ENCODE measurements around the gene VAMP3. TPM values are rescaled to one million over a fixed set of nuclear protein-coding genes. Genes with fewer than 3 reads are reported as not detected.

VAMP3 gene, protein sequence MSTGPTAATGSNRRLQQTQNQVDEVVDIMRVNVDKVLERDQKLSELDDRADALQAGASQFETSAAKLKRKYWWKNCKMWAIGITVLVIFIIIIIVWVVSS
- 48.6 and 49.6 TPM in 2 replicates for total RNA-seq
- 31.3 TPM for total RNA-seq (2013)
- 22.4 and 34.7 TPM in 2 replicates for polyA plus RNA-seq
- polyA minus RNA-seq: 14.7 and 22.2 TPM in 2 replicates

GRCh38 chr1:7770997-7771822, at the start of gene VAMP3:
TSS of gene VAMP3 (plus strand) at chr1:7771296. CDS start at chr1:7771384, 88 bp downstream.
- Histone ChIP-seq H3K9ac (ENCODE audit: low read length) (peak within 1 kb of the TSS; percentile 87), H3K4me1 (ENCODE audit: control insufficient read depth in 2 of 2, insufficient read depth in 2 of 2, low read length in 2 of 2) (peaks cover 12 to 15% of the 10 kb centered on the region in 2 donors), H3K4me2 (replicated peaks; ENCODE audit: low read depth, low read length, poor library complexity, severe bottlenecking) (peak within 1 kb of the TSS; percentile 97), H3K9me3 (ENCODE audit: control extremely low read depth in 1 of 3, control insufficient read depth in 2 of 3, insufficient read depth in 1 of 3, low read length in 2 of 3) (no peaks in the 10 kb centered on the region), H3K4me3 (ENCODE audit: control extremely low read depth in 1 of 5, extremely low read depth in 1 of 5, insufficient read depth in 1 of 5, low read depth in 2 of 5, low read length in 4 of 5) (peak within 1 kb of the TSS; percentile 70 to 86 (median 77)), H2AFZ (ENCODE audit: insufficient read depth, low read depth, low read length, poor library complexity, severe bottlenecking) (peak within 1 kb of the TSS; percentile 87), H3K27me3 (replicated peaks in 1 of 4; ENCODE audit: control extremely low read depth in 1 of 4, control insufficient read depth in 3 of 4, insufficient read depth in 4 of 4, low read length in 3 of 4) (no peaks in the 10 kb centered on the region), H3K27ac (ENCODE audit: low read length in 2 of 2) (peak within 1 kb of the TSS; percentile 59 to 86), H3K36me3 (replicated peaks in 1 of 2; ENCODE audit: control extremely low read depth in 1 of 2, control insufficient read depth in 1 of 2, extremely low read depth in 1 of 2, insufficient read depth in 2 of 2, low read length in 1 of 2) (peaks cover 4 to 13% of the 10 kb centered on the region in 2 experiments), H3K79me2 (ENCODE audit: control insufficient read depth, insufficient read depth, low read length) (peaks cover 18% of the 10 kb centered on the region), H4K20me1 (ENCODE audit: control insufficient read depth, insufficient read depth, low read length, poor library complexity, severe bottlenecking) (peaks cover 12% of the 10 kb centered on the region)
- intact Hi-C loops (cut with micrococcal nuclease): loop anchor here (1.0 to 10.0 kb wide), 4 partner anchors 12 to 1044 kb away; partner anchors contain the start of genes PARK7 and RERE
- peak; percentile 86 for DNase-seq
- Mint-ChIP-seq H3K27ac (peak within 1 kb of the TSS; percentile 88), H3K4me1 (peaks cover 28% of the 10 kb centered on the region), H3K27me3 (no peaks in the 10 kb centered on the region), H3K4me3 (peak within 1 kb of the TSS; percentile 89), H3K9me3 (ENCODE audit: insufficient read depth) (no peaks in the 10 kb centered on the region)
- under 1% methylated on average over 94 of the region's 97 CpGs for WGBS (ENCODE audit: insufficient coverage)
- POLR2A ChIA-PET: interaction anchor here (1.4 kb wide), 1 partner anchor 12 kb away, joined by 5 read pairs; the partner anchor contains the start of gene PER3
- CTCF ChIA-PET: interaction anchor here (1.4 kb wide), 1 partner anchor 102 kb away, joined by 6 read pairs; no protein-coding TSS in a partner anchor
- TF ChIP-seq, protein P1, sequence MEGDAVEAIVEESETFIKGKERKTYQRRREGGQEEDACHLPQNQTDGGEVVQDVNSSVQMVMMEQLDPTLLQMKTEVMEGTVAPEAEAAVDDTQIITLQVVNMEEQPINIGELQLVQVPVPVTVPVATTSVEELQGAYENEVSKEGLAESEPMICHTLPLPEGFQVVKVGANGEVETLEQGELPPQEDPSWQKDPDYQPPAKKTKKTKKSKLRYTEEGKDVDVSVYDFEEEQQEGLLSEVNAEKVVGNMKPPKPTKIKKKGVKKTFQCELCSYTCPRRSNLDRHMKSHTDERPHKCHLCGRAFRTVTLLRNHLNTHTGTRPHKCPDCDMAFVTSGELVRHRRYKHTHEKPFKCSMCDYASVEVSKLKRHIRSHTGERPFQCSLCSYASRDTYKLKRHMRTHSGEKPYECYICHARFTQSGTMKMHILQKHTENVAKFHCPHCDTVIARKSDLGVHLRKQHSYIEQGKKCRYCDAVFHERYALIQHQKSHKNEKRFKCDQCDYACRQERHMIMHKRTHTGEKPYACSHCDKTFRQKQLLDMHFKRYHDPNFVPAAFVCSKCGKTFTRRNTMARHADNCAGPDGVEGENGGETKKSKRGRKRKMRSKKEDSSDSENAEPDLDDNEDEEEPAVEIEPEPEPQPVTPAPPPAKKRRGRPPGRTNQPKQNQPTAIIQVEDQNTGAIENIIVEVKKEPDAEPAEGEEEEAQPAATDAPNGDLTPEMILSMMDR (IDR thresholded peaks at IDR 0.05): no peak
- TF ChIP-seq EZH2 (IDR thresholded peaks at IDR 0.05; ENCODE audit: borderline replicate concordance, insufficient read depth, low read depth, low read length, poor library complexity, severe bottlenecking): no peak
- peak; percentile 96 for ATAC-seq (ENCODE audit: low read depth)
